Astrocyte of the spinal cord (primary cell): Measurements from ENCODE around the gene GYS1.

ENCODE experiments used
- DNase-seq: peaks from one replicate; pipeline ENCODE4 v3.0.0; 2011; ENCODE audit warnings: low read depth, low spot score
- H3K4me3 ChIP-seq: 2 replicates; pipeline ENCODE4 v1.5.1; 2011; ENCODE audit warnings: low read depth, mild to moderate bottlenecking, low read length, moderate library complexity
- CTCF ChIP-seq: IDR thresholded peaks from 2 replicates; pipeline ENCODE4 v1.5.1; 2012; ENCODE audit warnings: low read depth, mild to moderate bottlenecking, low read length, inconsistent platforms
- in situ Hi-C: cut with HindIII; loops from 2 replicates; pipeline ENCODE4 v1.10.0; 2017; ENCODE audit warnings: low sequenced_read_pairs

Gene GYS1

GRCh38 chr19:49017666-49018351 lies 24.7 kb upstream of the GYS1 start:
- DNase-seq, result peak; percentile 57
- H3K4me3 ChIP-seq, result peak overlapping the region; percentile 24
- in situ Hi-C loops, result no loop called here
- peak; percentile 60 for TF ChIP-seq CTCF

GRCh38 chr19:49017041-49017665 lies 24.0 kb upstream of the GYS1 start, which contains the start of gene LHB:
LHB (minus strand) TSS chr19:49017091; CDS start chr19:49017081, 10 bp downstream.
- peak within 1 kb of the TSS; percentile 24 for H3K4me3 ChIP-seq
- in situ Hi-C loops, result no loop called here
- DNase-seq, result no peak
- no peak for TF ChIP-seq CTCF

GRCh38 chr19:49016067-49016839 lies 23.1 kb upstream of the GYS1 start:
- TF ChIP-seq CTCF, result no peak
- in situ Hi-C loops, result no loop called here
- DNase-seq, result no peak
- no peak overlapping the region for H3K4me3 ChIP-seq

GRCh38 chr19:49014870-49015255 lies 21.8 kb upstream of the GYS1 start:
- H3K4me3 ChIP-seq, result no peak overlapping the region
- no peak for DNase-seq
- in situ Hi-C loops, result no loop called here
- TF ChIP-seq CTCF, result no peak

GRCh38 chr19:49014123-49014869 lies 21.2 kb upstream of the GYS1 start:
- H3K4me3 ChIP-seq, result no peak overlapping the region
- no peak for DNase-seq
- in situ Hi-C loops, result no loop called here
- no peak for TF ChIP-seq CTCF

- H3K4me3 ChIP-seq, result no peak overlapping the region
- no peak for TF ChIP-seq CTCF
- in situ Hi-C loops, result no loop called here
- no peak for DNase-seq
Measured at GRCh38 chr19:49011194-49011593, 18.1 kb upstream of the GYS1 start.
